ENCODE results near the gene ITLN2.
"Not testable (repeated sequence)": the region's sequence is repeated elsewhere in the genome, so short reads cannot be mapped to it uniquely, and the experiment has no call there.

ITLN2 gene

GRCh38 chr1:160904783-160905616 is 49.6 kb downstream of the ITLN2 start:
- no peak for DNase-seq

- not testable (repeated sequence) for DNase-seq
Observed at GRCh38 chr1:160902251-160902650, 52.4 kb downstream of the ITLN2 start.

GRCh38 chr1:160901768-160902167 is 52.8 kb downstream of the ITLN2 start:
- DNase-seq: no peak

- not testable (repeated sequence) for DNase-seq
Observed at GRCh38 chr1:160900683-160901082, 53.9 kb downstream of the ITLN2 start.
